Activated naive CD4-positive, alpha-beta T cell treated with anti-CD3 and anti-CD28 coated beads, Interleukin-2, amount 10 ng/mL, durations not matched to agents 7 days and 5 days (primary cell): ENCODE data around the gene MYL12A.
"Not testable (repeated sequence)": the region's sequence is repeated elsewhere in the genome, so short reads cannot be mapped to it uniquely, and the experiment has no call there.

Experiments
- CTCF ChIA-PET: fragments of 350-600 bp; sonication (Branson Sonifier 250); formaldehyde crosslinking; loops from one replicate; lab custom pipeline; 2021; ENCODE audit warnings: antibody characterized with exemption; lab: Charles Lee
- DNase-seq: peaks from one replicate; pipeline ENCODE4 v3.0.0-alpha.2; 2020
- H3K27ac Mint-ChIP-seq: one replicate; pipeline ENCODE4 v1.8.0; 2021; ENCODE audit warnings: mild to moderate bottlenecking, moderate library complexity, mixed read lengths
- H3K27me3 Mint-ChIP-seq: one replicate; pipeline ENCODE4 v1.8.0; 2021; ENCODE audit warnings: mild to moderate bottlenecking, mixed read lengths
- H3K36me3 Mint-ChIP-seq: one replicate; pipeline ENCODE4 v1.8.0; 2021; ENCODE audit warnings: mixed read lengths
- H3K4me1 Mint-ChIP-seq: one replicate; pipeline ENCODE4 v1.8.0; 2021; ENCODE audit warnings: mixed read lengths
- H3K4me3 Mint-ChIP-seq: one replicate; pipeline ENCODE4 v1.8.0; 2021; ENCODE audit warnings: mild to moderate bottlenecking, moderate library complexity, mixed read lengths
- H3K9me3 Mint-ChIP-seq: one replicate; pipeline ENCODE4 v1.8.0; 2021; ENCODE audit warnings: mixed read lengths

MYL12A gene

GRCh38 chr18:3268306-3268705 lies 20.7 kb downstream of the MYL12A start:
- Mint-ChIP-seq H3K27ac (no peak overlapping the region), H3K27me3 (no peaks in the 10 kb centered on the region), H3K36me3 (peaks cover 48% of the 10 kb centered on the region), H3K4me1 (peaks cover 77% of the 10 kb centered on the region), H3K4me3 (no peak overlapping the region), H3K9me3 (no peaks in the 10 kb centered on the region)
- no peak for DNase-seq
- CTCF ChIA-PET = no interaction called here

DNA sequence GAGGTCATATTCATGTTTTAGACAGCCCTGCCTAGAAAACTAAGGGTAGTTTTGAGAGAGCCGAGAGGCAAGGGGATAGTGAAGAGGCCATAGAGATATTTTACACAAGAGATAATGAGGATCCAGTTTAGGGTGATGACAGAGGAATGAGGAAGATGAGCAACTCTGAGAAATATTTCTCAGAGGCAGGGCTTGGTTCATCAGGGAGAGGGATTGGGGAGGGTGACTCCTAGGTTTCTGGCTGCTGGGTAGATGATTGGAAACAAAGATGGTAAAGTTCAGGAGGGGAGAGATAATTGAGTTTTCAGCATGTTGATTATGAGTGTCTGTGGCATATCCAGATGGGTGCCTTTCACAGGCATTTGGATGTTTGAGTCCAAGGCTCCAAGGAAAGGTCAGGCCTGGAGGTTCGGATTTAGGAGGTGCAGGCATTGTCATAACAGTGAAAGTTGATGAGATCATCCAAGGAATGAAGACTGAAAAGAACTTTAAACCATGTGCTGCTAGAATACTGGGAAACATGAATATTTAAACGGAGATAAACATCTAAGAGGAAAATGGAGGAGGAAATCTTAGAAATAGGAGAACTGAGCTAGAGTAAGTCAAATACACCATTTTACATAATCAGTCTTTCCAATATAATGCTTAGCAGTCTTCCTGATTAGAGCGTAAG lies 21.8 kb downstream of the MYL12A start:
- no peak for DNase-seq
- CTCF ChIA-PET = interaction anchor here (2.4 kb wide), 1 partner anchor 397 kb away, joined by 10 read pairs; no protein-coding TSS in a partner anchor
- Mint-ChIP-seq H3K4me3 (no peak overlapping the region), H3K36me3 (peaks cover 50% of the 10 kb centered on the region), H3K4me1 (peaks cover 70% of the 10 kb centered on the region), H3K9me3 (no peaks in the 10 kb centered on the region), H3K27ac (no peak overlapping the region), H3K27me3 (no peaks in the 10 kb centered on the region)

DNA sequence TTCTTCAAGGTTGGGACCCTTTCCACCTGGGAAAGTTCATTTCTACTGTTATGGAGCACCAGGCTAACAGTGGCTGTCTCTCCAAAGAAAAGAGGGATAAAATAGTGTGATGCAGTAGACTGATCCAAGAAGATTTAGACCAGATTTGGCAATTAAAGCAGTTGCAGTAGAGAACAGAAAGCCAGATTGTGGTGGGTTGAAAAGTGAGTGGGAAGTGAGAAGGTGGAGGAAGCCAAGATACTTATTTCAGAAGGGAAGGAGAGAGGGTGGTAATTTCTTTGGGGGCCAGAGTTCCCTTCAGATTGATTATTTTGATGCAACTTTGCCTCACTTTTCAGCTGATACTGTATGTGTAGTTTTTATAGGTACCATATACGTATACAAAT lies 22.3 kb downstream of the MYL12A start:
- Mint-ChIP-seq H3K27ac (no peak overlapping the region), H3K27me3 (no peaks in the 10 kb centered on the region), H3K9me3 (no peaks in the 10 kb centered on the region), H3K4me3 (no peak overlapping the region), H3K4me1 (peaks cover 67% of the 10 kb centered on the region), H3K36me3 (peaks cover 49% of the 10 kb centered on the region)
- no peak for DNase-seq
- CTCF ChIA-PET = interaction anchor here (2.4 kb wide), 1 partner anchor 396 kb away, joined by 10 read pairs; no protein-coding TSS in a partner anchor

- H3K27me3 Mint-ChIP-seq = no peaks in the 10 kb centered on the region
- H3K36me3 Mint-ChIP-seq = peaks cover 53% of the 10 kb centered on the region
- no peaks in the 10 kb centered on the region for H3K9me3 Mint-ChIP-seq
- H3K4me1 Mint-ChIP-seq = peaks cover 44% of the 10 kb centered on the region
- H3K4me3 Mint-ChIP-seq = no peak overlapping the region
- DNase-seq = no peak
- CTCF ChIA-PET = no interaction called here
- H3K27ac Mint-ChIP-seq = no peak overlapping the region
These were observed 25.4 kb downstream of the MYL12A start for GRCh38 chr18:3273042-3273441.

DNA sequence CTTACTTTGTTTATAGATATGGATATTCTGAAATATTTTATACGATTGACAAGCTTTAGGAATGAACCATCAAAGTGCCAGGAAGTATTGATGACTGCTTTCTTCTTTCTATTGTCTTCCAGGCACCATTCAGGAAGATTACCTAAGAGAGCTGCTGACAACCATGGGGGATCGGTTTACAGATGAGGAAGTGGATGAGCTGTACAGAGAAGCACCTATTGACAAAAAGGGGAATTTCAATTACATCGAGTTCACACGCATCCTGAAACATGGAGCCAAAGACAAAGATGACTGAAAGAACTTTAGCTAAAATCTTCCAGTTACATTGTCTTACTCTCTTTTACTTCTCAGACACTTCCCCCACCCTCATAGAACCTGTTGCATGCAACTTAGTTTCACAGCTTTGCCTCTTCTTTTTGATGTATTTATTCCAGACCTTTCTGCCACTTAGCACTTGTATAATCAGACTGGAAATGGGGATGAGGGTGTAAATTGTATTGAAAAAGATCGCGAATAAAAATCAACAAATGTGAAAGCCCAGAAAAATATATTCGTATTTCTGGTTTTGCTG lies 30.1 kb downstream of the MYL12A start:
- DNase-seq, H3K27ac Mint-ChIP-seq, H3K4me3 Mint-ChIP-seq, H3K4me1 Mint-ChIP-seq, H3K27me3 Mint-ChIP-seq, H3K9me3 Mint-ChIP-seq: not testable (repeated sequence)
- H3K36me3 Mint-ChIP-seq = peaks cover 48% of the 10 kb centered on the region
- CTCF ChIA-PET = interaction anchor here (1.0 to 10.2 kb wide), 3 partner anchors 177 to 388 kb away, joined by 3 to 161 read pairs (median 4); no protein-coding TSS in a partner anchor

DNA sequence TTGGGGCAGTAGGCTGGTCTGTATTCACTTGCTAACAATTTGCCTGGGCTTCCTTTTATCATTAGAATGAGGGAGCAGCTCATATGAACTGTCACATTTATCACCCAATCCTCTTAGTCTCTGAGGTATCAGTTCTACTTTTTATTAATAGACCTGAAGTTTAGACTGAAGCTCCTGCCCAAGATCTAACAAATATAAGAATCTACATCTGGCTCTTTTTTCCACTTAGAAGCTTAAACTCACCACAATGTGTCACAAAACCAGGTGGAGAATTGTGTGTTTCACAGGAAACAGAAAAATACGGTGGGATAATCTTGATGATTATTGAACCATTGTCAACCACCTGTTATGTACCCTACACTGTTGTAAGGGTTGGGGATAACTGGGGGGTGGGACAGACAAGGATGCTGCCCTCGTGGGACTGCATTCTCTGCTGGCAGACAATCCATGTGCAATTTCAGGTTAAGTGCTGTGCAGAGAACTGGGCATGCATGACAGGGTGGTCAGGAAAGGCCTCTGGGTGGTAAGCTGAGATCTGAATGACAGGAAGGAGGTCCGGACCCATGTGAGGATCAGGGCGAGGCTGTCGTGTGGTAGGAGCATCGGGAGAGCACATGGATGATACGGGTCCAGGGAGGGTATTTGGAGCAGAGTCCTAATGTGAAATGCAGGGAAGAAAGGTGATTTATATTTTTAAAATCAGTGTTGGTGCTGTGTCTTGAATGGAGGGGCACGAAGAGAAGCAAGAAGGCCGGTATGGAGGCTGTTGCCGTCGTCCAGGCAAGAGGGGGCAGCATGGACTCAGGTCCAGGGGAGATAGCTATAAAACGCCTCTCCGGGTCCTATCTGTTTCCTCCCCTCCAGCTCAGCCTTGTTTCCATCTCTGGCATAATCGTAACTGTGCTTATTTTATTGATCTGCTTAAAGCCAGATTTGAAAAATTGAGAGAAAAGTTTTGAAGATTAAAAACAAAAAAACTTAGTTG lies 31.9 kb downstream of the MYL12A start:
- CTCF ChIA-PET = interaction anchor here (1.4 to 10.2 kb wide), 3 partner anchors 176 to 386 kb away, joined by 4 to 161 read pairs (median 8); no protein-coding TSS in a partner anchor
- no peak for DNase-seq
- no peak overlapping the region for H3K4me3 Mint-ChIP-seq
- H3K4me1 Mint-ChIP-seq = peaks cover 6% of the 10 kb centered on the region
- peaks cover 34% of the 10 kb centered on the region for H3K36me3 Mint-ChIP-seq
- H3K27ac Mint-ChIP-seq = no peak overlapping the region
- H3K9me3 Mint-ChIP-seq = no peaks in the 10 kb centered on the region
- H3K27me3 Mint-ChIP-seq = peaks cover 6% of the 10 kb centered on the region

DNA sequence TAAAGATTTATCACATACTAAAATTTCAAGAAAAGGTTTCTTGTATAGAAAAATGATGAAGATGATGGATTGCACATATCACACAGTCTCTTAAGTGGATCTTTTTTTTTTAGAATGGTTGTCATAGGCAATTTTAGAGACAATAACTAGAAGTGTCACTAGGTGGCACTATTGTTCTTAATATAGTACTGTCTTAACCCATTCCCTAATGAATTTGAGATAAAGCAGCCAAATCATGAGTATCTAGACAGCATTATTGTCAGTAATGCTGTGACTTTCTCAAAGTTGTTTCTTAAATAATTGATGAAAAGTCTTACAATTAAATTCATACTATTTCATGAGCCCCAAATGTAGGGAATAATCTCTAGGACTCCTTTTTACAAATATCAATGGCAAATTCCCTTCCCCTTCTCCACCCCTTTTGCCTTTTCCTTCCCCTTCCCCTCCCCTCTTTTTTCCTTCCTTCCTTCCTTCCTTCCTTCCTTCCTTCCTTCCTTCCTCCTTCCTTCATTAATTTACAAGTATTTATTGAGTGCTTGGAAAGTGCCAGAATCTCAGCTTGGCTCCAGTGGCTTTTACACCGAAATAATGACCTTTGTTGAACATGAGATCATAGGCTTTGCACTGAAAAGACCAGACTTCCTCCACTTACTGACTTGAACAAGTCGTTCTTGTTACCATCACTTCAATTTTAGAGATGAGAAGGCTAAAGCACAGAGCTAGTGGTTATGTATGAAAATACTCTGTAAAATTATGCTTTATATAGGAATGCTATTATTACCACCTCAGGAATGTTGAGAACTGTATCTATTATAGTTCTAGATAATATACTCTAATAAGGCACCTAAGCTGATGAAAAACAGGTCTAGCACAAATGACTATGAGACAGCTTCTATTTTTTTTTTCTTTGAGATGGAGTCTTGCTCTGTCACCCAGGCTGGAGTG lies 34.1 kb downstream of the MYL12A start:
- DNase-seq = no peak
- Mint-ChIP-seq H3K9me3 (no peaks in the 10 kb centered on the region), H3K27ac (no peak overlapping the region), H3K4me1 (no peaks in the 10 kb centered on the region), H3K27me3 (peaks cover 6% of the 10 kb centered on the region), H3K36me3 (peaks cover 18% of the 10 kb centered on the region), H3K4me3 (no peak overlapping the region)
- CTCF ChIA-PET = interaction anchor here (0.7 to 10.2 kb wide), 17 partner anchors 14 to 713 kb away, joined by 3 to 161 read pairs (median 4); no protein-coding TSS in a partner anchor

- no peak for DNase-seq
- Mint-ChIP-seq H3K36me3 (peaks cover 8% of the 10 kb centered on the region), H3K27me3 (peaks cover 6% of the 10 kb centered on the region), H3K4me3 (no peak overlapping the region), H3K27ac (no peak overlapping the region), H3K9me3 (no peaks in the 10 kb centered on the region), H3K4me1 (no peaks in the 10 kb centered on the region)
- CTCF ChIA-PET = interaction anchor here (1.0 to 10.2 kb wide), 8 partner anchors 12 to 382 kb away, joined by 3 to 161 read pairs (median 8); no protein-coding TSS in a partner anchor
These were observed 35.8 kb downstream of the MYL12A start for GRCh38 chr18:3283253-3283863.

DNA sequence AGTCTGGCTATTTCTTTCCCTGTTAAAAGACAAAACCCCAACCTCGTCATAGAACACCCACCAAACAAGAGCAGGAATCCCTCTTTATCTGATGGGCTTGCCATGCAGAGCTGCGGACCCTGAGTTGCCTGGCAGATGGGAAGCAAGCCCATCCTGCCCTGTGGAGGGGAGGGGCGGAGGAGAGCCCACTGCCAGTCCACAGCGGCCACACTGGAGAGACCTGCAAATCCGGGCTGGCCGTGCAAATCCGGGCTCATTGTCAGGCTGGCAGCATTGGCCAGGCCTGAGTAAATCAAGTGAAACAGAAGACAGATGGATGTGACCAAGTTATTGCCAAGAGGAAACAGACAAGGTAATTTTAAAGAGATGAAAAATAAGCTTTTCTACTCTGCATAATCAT lies 36.3 kb downstream of the MYL12A start:
- Mint-ChIP-seq H3K27ac (no peak overlapping the region), H3K9me3 (no peaks in the 10 kb centered on the region), H3K4me3 (no peak overlapping the region), H3K36me3 (peaks cover 3% of the 10 kb centered on the region), H3K4me1 (no peaks in the 10 kb centered on the region), H3K27me3 (peaks cover 6% of the 10 kb centered on the region)
- CTCF ChIA-PET = interaction anchor here (1.0 to 10.2 kb wide), 6 partner anchors 12 to 382 kb away, joined by 3 to 161 read pairs (median 10); no protein-coding TSS in a partner anchor
- no peak for DNase-seq

DNA sequence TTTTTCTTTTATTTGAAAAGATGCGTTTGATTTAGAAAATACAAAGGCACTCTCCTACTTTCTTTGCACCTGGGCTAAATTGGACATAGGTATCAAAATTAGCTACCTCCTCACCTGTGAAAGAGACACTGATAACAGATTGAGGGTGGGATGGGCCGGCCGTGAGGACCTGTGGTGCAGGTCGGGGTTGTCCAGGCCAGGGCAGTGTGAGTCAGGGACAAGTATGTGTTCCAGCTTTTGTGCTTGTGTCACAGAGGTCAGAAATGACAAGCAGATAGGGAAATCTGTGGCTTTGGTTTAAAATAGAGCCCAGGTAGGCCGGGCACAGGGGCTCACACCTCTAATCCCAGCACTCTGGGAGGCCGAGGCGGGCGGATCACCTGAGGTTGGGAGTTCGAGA lies 36.9 kb downstream of the MYL12A start:
- H3K4me1 Mint-ChIP-seq = no peaks in the 10 kb centered on the region
- CTCF ChIA-PET = interaction anchor here (1.3 to 10.2 kb wide), 4 partner anchors 11 to 381 kb away, joined by 3 to 161 read pairs (median 14); no protein-coding TSS in a partner anchor
- no peak for DNase-seq
- H3K36me3 Mint-ChIP-seq = no peaks in the 10 kb centered on the region
- no peak overlapping the region for H3K4me3 Mint-ChIP-seq
- H3K27me3 Mint-ChIP-seq = peaks cover 9% of the 10 kb centered on the region
- no peaks in the 10 kb centered on the region for H3K9me3 Mint-ChIP-seq
- H3K27ac Mint-ChIP-seq = no peak overlapping the region

- Mint-ChIP-seq H3K36me3 (no peaks in the 10 kb centered on the region), H3K9me3 (peaks cover 7% of the 10 kb centered on the region), H3K27ac (no peak overlapping the region), H3K4me1 (no peaks in the 10 kb centered on the region), H3K27me3 (peaks cover 9% of the 10 kb centered on the region), H3K4me3 (no peak overlapping the region)
- DNase-seq = no peak
- CTCF ChIA-PET = interaction anchor here (1.3 to 10.2 kb wide), 2 partner anchors 11 to 379 kb away, joined by 5 to 161 read pairs; no protein-coding TSS in a partner anchor
These were observed 38.6 kb downstream of the MYL12A start for GRCh38 chr18:3286159-3286558.

DNA sequence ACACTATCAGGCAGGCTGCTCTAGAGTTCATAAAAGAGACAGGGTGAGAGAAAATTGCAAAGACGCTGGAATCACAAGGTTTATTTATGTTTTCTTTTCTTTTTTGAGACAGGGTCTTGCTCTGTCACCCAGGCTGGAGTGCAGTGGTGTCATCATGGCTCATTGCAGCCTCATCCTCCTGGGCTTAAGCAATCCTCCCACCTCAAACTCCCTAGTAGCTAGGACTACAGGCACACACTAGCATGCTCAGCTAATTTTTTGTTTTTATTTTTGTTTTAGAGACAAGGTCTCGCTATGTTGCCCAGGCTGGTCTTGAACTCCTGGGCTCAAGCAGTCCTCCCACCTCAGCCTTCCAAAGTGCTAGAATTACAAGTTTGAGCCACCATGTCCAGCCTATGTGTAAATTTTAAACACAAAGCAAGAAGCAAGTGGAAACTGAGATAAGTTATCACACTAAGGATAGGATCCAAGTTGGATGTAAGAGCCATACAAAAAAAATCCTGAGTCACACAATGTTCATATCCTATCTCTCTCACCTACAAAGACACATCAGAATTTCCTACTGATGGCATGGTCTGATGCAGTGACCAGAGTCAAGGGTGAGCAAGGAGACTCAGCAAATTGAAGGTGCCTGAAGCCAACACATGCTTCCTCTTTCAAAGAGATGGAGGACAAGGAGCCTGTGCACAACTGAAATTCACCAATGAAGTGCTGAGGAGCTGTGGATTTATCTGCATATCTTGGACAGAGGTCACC lies 45.8 kb downstream of the MYL12A start:
- CTCF ChIA-PET = interaction anchor here (0.6 to 1.8 kb wide), 5 partner anchors 161 to 374 kb away, joined by 3 to 6 read pairs (median 4); no protein-coding TSS in a partner anchor

More for the DNA sequence above, 45.8 kb downstream of the MYL12A start:
- Mint-ChIP-seq H3K36me3 (no peaks in the 10 kb centered on the region), H3K27me3 (peaks cover 4% of the 10 kb centered on the region), H3K4me1 (peaks cover 11% of the 10 kb centered on the region), H3K4me3 (no peak overlapping the region), H3K9me3 (peaks cover 11% of the 10 kb centered on the region), H3K27ac (no peak overlapping the region)
- DNase-seq = no peak
